ENCODE results near the gene NEURL1B.

Gene NEURL1B

GRCh38 chr5:172641359-172642050 lies 442 bp downstream of the NEURL1B start:
- H3K4me1 ChIP-seq, result peaks cover 0 to 65% (median 50%) of the 10 kb centered on the region in 4 donors
- intact Hi-C loops (cut with DNase I; ENCODE audit: low total_unique reads), result loop anchor here (5.0 kb wide), 1 partner anchor 56 kb away; no protein-coding TSS in a partner anchor
- peak overlapping the region; percentile 87 to 88 for H3K27ac ChIP-seq
- H3K4me3 ChIP-seq, result peak overlapping the region; percentile 74 to 92
- no peaks in the 10 kb centered on the region for H3K27me3 ChIP-seq
- no peak for DNase-seq
- no peaks in the 10 kb centered on the region for H3K36me3 ChIP-seq
- H3K9me3 ChIP-seq, result no peaks in the 10 kb centered on the region
- no peak for TF ChIP-seq CTCF (IDR thresholded peaks at IDR 0.05)

GRCh38 chr5:172642051-172642409 lies 967 bp downstream of the NEURL1B start:
- Histone ChIP-seq H3K9me3 (no peaks in the 10 kb centered on the region), H3K27ac (peak overlapping the region; percentile 87 to 88), H3K27me3 (no peaks in the 10 kb centered on the region), H3K4me1 (peaks cover 0 to 67% (median 52%) of the 10 kb centered on the region in 4 donors), H3K4me3 (peak overlapping the region; percentile 74 to 92), H3K36me3 (no peaks in the 10 kb centered on the region)
- DNase-seq, result no peak
- intact Hi-C loops (cut with DNase I; ENCODE audit: low total_unique reads), result loop anchor here (5.0 kb wide), 1 partner anchor 55 kb away; no protein-coding TSS in a partner anchor
- TF ChIP-seq CTCF (IDR thresholded peaks at IDR 0.05), result no peak

GRCh38 chr5:172642486-172642885 lies 1.4 kb downstream of the NEURL1B start:
- peak overlapping the region; percentile 87 to 88 for H3K27ac ChIP-seq
- no peak for TF ChIP-seq CTCF (IDR thresholded peaks at IDR 0.05)

GRCh38 chr5:172642926-172643871 lies 2.1 kb downstream of the NEURL1B start:
- peak overlapping the region; percentile 87 to 88 for H3K27ac ChIP-seq
- peaks cover 0 to 75% (median 60%) of the 10 kb centered on the region in 4 donors for H3K4me1 ChIP-seq
- H3K4me3 ChIP-seq, result peak overlapping the region; percentile 74 to 92
- no peak for TF ChIP-seq CTCF (IDR thresholded peaks at IDR 0.05)
- H3K36me3 ChIP-seq, result no peaks in the 10 kb centered on the region
- no peaks in the 10 kb centered on the region for H3K27me3 ChIP-seq
- DNase-seq, result peak in 1 of 2 donors; percentile 63
- intact Hi-C loops (cut with DNase I; ENCODE audit: low total_unique reads), result loop anchor here (5.0 kb wide), 1 partner anchor 54 kb away; no protein-coding TSS in a partner anchor
- no peaks in the 10 kb centered on the region for H3K9me3 ChIP-seq

More at GRCh38 chr5:172642486-172642885, 1.4 kb downstream of the NEURL1B start:
- intact Hi-C loops (cut with DNase I; ENCODE audit: low total_unique reads), result loop anchor here (5.0 kb wide), 1 partner anchor 55 kb away; no protein-coding TSS in a partner anchor
- H3K27me3 ChIP-seq, result no peaks in the 10 kb centered on the region
- peaks cover 0 to 68% (median 54%) of the 10 kb centered on the region in 4 donors for H3K4me1 ChIP-seq
- no peaks in the 10 kb centered on the region for H3K36me3 ChIP-seq
- H3K9me3 ChIP-seq, result no peaks in the 10 kb centered on the region
- H3K4me3 ChIP-seq, result peak overlapping the region; percentile 74 to 92
- DNase-seq, result no peak

GRCh38 chr5:172644266-172644665 lies 3.2 kb downstream of the NEURL1B start:
- peak overlapping the region in 1 of 2 donors; percentile 3 for H3K4me3 ChIP-seq
- H3K36me3 ChIP-seq, result no peaks in the 10 kb centered on the region
- H3K27me3 ChIP-seq, result no peaks in the 10 kb centered on the region
- peak in 1 of 2 donors; percentile 7 for DNase-seq
- H3K27ac ChIP-seq, result peak overlapping the region; percentile 87 to 88
- no peaks in the 10 kb centered on the region for H3K9me3 ChIP-seq
- no peak for TF ChIP-seq CTCF (IDR thresholded peaks at IDR 0.05)
- H3K4me1 ChIP-seq, result peaks cover 0 to 82% (median 63%) of the 10 kb centered on the region in 4 donors
- intact Hi-C loops (cut with DNase I; ENCODE audit: low total_unique reads), result loop anchor here (5.0 kb wide), 1 partner anchor 53 kb away; no protein-coding TSS in a partner anchor
